GM12892 (cell line): Measurements from ENCODE around the gene TMEM196.

Source experiments
- POLR2A ChIP-seq: IDR thresholded peaks from 2 replicates; pipeline ENCODE4 v1.6.1; 2011; ENCODE audit warnings: low read depth, low read length, control low read depth
- POLR2AphosphoS5 ChIP-seq: IDR thresholded peaks from 2 replicates; pipeline ENCODE4 v1.6.1; 2011; ENCODE audit warnings: low read depth, low read length, control low read depth

DNA sequence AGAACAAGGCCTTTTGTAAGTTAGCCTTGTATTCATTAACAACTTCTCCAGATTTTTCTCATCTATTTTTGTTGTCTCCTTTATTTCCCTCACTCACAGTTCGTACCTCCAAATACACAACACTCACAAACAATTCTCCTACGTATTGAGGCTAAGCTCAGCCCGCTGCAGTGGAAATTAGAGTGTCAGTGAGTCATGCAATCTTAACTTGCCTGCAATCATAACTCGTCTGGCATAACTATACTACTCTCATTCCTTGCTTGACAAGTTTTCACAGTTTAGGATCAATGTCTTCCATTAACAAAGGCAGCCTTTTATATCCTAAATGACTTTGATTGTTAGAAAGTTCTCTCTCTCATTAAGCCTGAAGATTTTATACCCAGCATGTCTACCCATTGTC is 23.8 kb downstream of the TMEM196 start:
- TF ChIP-seq POLR2AphosphoS5 (no peak), POLR2A (no peak)
